Measurements from ENCODE around the gene KRT31. TPM values are rescaled to one million over a fixed set of nuclear protein-coding genes. Genes with fewer than 3 reads are reported as not detected.

KRT31 gene
- total RNA-seq, 1 donor from 2014 or later: not detected

DNA sequence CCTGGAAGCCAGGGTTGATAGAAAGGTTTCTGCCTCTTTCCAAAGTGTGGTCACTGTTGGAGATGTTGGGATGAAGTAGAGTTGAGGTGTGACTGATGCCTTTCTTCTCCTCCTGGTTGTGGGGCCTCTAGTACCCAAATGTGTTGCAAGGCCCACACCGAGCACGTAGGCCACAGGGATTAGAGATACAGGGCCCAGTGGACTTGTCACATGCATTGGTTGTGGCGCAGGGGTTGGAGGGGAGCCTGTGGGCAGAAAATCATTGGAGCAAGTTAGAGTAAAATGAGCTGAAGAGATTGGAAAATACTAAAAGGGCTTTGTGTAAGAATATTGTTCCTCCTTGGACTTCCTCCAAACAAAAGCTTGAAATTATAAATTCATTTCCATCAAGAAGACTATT, 51.4 kb downstream of the KRT31 start:
- Mint-ChIP-seq H3K36me3 (no peaks in the 10 kb centered on the region), H3K27me3 (no peaks in the 10 kb centered on the region), H3K4me1 (ENCODE audit: unreplicated experiment) (peaks cover 15% of the 10 kb centered on the region), H3K4me3 (no peak overlapping the region), H3K9me3 (peaks cover 12% of the 10 kb centered on the region), H3K27ac (no peak overlapping the region)
- no peak for TF ChIP-seq CTCF (conservative IDR thresholded peaks at IDR 0.05)
- no peak for DNase-seq (ENCODE audit: extremely low spot score, unreplicated experiment)

Other genes starting within 250 kb of the KRT31 start
- gene KRTAP4-5, start 247.8 kb downstream of the KRT31 start, total RNA-seq (ENCODE audit: low replicate concordance): not detected in 2 replicates
- gene KRTAP4-4, start 236.9 kb downstream of the KRT31 start, total RNA-seq (ENCODE audit: low replicate concordance): not detected in 2 replicates
- gene KRTAP4-3, start 229.4 kb downstream of the KRT31 start, total RNA-seq (ENCODE audit: low replicate concordance): not detected in 2 replicates
- not detected in 2 replicates for gene KRTAP4-2, start 219.4 kb downstream of the KRT31 start, total RNA-seq (ENCODE audit: low replicate concordance)
- gene KRTAP4-1, start 212.7 kb downstream of the KRT31 start, total RNA-seq (ENCODE audit: low replicate concordance): not detected in 2 replicates
- not detected in 2 replicates for gene KRTAP9-1, start 207.7 kb downstream of the KRT31 start, total RNA-seq (ENCODE audit: low replicate concordance)
- gene KRTAP9-2, start 171.0 kb downstream of the KRT31 start, total RNA-seq (ENCODE audit: low replicate concordance): not detected in 2 replicates
- not detected in 2 replicates for gene KRTAP9-3, start 165.2 kb downstream of the KRT31 start, total RNA-seq (ENCODE audit: low replicate concordance)
- gene KRTAP9-8, start 159.6 kb downstream of the KRT31 start, total RNA-seq (ENCODE audit: low replicate concordance): not detected in 2 replicates
- not detected in 2 replicates for gene KRTAP9-4, start 147.9 kb downstream of the KRT31 start, total RNA-seq (ENCODE audit: low replicate concordance)
- not detected in 2 replicates for gene KRTAP9-9, start 142.2 kb downstream of the KRT31 start, total RNA-seq (ENCODE audit: low replicate concordance)
- not detected in 2 replicates for gene KRTAP9-6, start 132.2 kb downstream of the KRT31 start, total RNA-seq (ENCODE audit: low replicate concordance)
- gene KRTAP9-7, start 121.9 kb downstream of the KRT31 start, total RNA-seq (ENCODE audit: low replicate concordance): not detected in 2 replicates
- gene KRTAP29-1, start 94.8 kb downstream of the KRT31 start, total RNA-seq (ENCODE audit: low replicate concordance): not detected in 2 replicates
- gene KRTAP16-1, start 88.3 kb downstream of the KRT31 start, total RNA-seq (ENCODE audit: low replicate concordance): not detected in 2 replicates
- gene KRTAP17-1, start 81.9 kb downstream of the KRT31 start, total RNA-seq (ENCODE audit: low replicate concordance): not detected in 2 replicates
- 0.24 and 1.9 TPM in 2 replicates for gene KRT33A, start 46.8 kb downstream of the KRT31 start, total RNA-seq (ENCODE audit: low replicate concordance)
- gene KRT33B, start 27.8 kb downstream of the KRT31 start, total RNA-seq (ENCODE audit: low replicate concordance): not detected in 2 replicates
- not detected in 2 replicates for gene KRT34, start 15.3 kb downstream of the KRT31 start, total RNA-seq (ENCODE audit: low replicate concordance)
- gene KRT37, start 27.0 kb upstream of the KRT31 start, total RNA-seq (ENCODE audit: low replicate concordance): not detected in 2 replicates
- not detected in 2 replicates for gene KRT38, start 43.4 kb upstream of the KRT31 start, total RNA-seq (ENCODE audit: low replicate concordance)
- 0.17 and 0.83 TPM in 2 replicates for gene KRT32, start 69.8 kb upstream of the KRT31 start, total RNA-seq (ENCODE audit: low replicate concordance)
- gene KRT35, start 83.5 kb upstream of the KRT31 start, total RNA-seq (ENCODE audit: low replicate concordance): not detected in 2 replicates
- 0.17 and 0.83 TPM in 2 replicates for gene KRT36, start 92.3 kb upstream of the KRT31 start, total RNA-seq (ENCODE audit: low replicate concordance)
- gene KRT13, start 108.0 kb upstream of the KRT31 start, total RNA-seq (ENCODE audit: low replicate concordance): 869 and 1,618 TPM in 2 replicates
- gene KRT15, start 121.3 kb upstream of the KRT31 start, total RNA-seq (ENCODE audit: low replicate concordance): 208 and 840 TPM in 2 replicates
- 750 and 2,036 TPM in 2 replicates for gene KRT19, start 130.7 kb upstream of the KRT31 start, total RNA-seq (ENCODE audit: low replicate concordance)
- gene KRT9, start 174.5 kb upstream of the KRT31 start, total RNA-seq (ENCODE audit: low replicate concordance): 0.85 and 7.4 TPM in 2 replicates
- 0.19 and 0.64 TPM in 2 replicates for gene KRT14, start 189.3 kb upstream of the KRT31 start, total RNA-seq (ENCODE audit: low replicate concordance)
- 1.5 and 9.2 TPM in 2 replicates for gene KRT16, start 215.2 kb upstream of the KRT31 start, total RNA-seq (ENCODE audit: low replicate concordance)
- gene KRT17, start 227.0 kb upstream of the KRT31 start, total RNA-seq (ENCODE audit: low replicate concordance): 512 and 3,327 TPM in 2 replicates